GM12873 (cell line): ENCODE measurements around the gene EFNA5.

ENCODE experiments used
- TF ChIP-seq, protein P1 (sequence below): IDR thresholded peaks from 2 replicates; pipeline ENCODE4 v1.5.1; 2012; ENCODE audit warnings: low read depth, mild to moderate bottlenecking, moderate library complexity, low read length, control low read depth; ENCODE audit not compliant: insufficient read depth; ENCODE audit errors: missing control alignments

Gene EFNA5

DNA sequence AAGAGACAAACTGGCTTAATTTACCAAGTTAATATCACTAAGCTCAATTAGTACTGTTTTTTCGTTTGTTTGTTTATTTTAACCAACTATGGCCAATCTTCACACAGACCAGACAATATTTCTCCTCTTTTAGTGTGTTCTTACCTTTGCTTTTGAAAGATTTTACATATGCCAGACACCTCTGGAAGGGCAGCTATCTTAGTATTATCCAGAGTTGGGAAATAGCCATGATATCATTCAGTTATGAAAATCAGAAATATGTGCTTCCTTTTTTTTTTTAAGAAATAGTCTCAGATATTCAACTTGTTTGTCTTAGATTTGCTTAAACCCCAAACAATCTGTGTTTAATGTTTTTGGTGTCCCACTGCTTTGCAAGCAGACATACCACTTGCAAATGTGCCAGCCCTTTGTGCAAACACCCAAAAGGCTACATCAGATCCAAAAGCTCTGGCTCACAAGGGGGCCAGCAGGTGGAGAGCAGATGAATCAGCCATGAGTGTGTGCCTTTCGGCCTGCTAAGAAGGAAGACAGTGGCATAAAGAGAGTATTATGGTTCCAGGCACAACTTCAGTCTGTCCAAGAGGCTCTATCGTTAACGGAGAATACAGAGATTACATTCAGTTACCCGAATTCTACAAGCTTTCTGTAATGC lies 147.6 kb downstream of the EFNA5 start:
- TF ChIP-seq, protein P1, sequence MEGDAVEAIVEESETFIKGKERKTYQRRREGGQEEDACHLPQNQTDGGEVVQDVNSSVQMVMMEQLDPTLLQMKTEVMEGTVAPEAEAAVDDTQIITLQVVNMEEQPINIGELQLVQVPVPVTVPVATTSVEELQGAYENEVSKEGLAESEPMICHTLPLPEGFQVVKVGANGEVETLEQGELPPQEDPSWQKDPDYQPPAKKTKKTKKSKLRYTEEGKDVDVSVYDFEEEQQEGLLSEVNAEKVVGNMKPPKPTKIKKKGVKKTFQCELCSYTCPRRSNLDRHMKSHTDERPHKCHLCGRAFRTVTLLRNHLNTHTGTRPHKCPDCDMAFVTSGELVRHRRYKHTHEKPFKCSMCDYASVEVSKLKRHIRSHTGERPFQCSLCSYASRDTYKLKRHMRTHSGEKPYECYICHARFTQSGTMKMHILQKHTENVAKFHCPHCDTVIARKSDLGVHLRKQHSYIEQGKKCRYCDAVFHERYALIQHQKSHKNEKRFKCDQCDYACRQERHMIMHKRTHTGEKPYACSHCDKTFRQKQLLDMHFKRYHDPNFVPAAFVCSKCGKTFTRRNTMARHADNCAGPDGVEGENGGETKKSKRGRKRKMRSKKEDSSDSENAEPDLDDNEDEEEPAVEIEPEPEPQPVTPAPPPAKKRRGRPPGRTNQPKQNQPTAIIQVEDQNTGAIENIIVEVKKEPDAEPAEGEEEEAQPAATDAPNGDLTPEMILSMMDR: no peak

DNA sequence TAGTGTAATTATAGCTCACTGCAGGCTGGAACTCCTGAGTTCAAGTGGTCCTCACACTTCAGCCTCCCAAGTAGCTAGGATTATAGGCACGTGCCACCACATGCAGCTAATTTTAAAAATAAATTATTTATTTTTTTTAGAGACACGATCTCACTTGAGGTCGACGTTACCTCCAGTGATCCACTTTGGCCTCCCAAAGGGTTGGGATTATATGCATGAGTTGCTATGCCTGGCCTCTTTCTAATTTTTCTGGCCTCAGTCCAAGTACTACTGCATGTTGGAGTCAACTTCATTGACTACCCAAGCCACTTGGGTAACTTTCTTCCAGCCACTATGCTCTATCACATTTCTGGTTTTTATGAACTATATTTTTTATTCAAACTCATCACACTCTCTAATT lies 148.3 kb downstream of the EFNA5 start:
- TF ChIP-seq, protein P1: no peak

DNA sequence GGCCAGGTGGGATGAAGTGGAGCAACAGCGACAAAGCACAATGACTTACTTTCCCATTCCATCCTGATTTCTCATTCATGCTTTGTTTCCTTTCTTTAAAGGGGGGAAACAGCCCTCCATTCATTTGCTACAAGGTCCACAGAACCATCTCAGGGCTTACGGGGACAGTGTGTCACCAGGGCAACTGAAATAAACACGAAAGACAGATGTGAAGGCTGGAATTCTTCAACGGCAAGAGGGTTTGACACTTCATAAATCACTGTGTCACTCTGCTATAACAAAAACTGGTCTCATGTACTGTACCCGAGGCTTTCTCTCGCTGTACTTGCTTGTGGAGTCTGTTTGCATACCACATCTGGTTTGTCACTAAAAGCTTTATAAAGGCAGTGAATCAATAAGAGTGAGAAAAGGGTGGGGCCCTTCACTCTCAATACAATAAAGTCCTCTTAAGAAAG lies 150.8 kb downstream of the EFNA5 start:
- TF ChIP-seq, protein P1: no peak

DNA sequence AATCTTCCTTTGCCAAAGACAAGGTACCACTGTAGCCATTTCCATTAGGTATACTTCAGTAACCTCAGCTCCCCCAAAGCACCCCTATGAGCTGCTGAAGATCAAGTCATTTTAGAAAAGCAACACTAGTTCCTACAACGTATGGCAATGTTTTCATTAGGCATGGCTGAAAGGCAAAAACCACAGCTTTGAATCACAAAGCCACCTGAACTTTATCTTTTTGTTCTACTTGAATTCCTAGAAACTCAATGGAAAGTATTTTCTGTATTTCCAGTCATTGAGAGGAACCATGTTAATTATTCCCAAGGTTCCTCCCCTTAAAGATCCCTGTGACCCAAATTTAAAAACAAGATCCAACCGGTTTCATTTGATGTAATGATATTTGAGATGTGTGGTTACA lies 152.1 kb downstream of the EFNA5 start:
- TF ChIP-seq, protein P1: no peak

DNA sequence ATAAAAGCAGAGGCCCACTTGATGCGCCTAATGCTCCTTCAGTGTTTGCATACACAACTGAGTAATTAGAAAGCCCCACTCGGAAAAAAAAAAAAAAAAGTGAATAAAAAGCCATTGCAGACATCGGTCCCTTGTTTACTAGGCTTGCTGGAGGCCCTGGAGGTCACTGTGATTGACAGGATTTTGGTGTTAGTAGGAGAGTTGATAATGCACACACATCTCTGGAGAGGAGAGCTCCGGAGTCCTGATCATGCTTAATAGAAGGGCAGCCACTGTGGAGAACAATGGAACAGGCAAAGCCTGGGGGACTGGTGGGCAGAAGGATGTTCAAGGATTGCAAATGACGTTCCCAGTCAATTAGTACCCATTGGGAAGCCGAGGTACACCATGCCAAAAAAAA lies 152.5 kb downstream of the EFNA5 start:
- TF ChIP-seq, protein P1: no peak

DNA sequence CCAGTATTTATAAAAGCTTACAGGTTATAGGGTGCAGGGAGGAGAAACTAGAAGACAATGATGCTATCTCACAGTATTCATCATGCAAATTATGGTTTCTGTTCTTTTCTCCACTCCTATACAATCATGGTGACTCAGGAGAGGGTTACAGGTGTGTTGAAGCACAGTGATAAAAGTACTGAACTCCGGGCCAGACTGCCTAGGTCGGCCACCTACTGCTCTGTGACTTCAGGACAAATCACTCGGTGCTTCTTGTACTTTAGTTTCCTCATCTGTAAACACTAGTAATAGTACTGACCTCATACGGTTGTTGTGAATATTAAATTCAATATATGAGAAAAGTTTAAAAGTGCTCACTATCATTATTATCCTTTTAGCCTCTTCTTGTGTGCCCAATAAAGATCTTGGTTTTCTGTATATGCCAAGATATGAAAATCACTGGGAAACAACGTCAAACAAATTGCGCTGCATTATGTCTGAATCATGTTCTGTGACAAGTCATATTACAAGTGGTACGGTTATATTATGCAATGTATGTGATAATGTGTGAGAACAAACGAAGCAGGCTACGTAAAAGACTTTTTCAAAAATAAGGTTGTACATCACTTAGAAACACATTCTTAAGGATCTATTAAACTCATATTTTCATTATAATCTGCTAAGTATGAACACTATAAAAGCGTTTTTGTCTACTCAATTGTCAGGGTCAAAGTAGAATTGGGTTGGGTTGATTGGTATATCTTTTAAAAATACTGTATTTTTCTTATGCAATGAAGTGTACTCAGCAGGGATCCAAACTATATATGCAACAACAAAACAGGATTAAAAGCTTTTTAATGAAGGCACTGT lies 153.3 kb downstream of the EFNA5 start:
- TF ChIP-seq, protein P1: no peak

DNA sequence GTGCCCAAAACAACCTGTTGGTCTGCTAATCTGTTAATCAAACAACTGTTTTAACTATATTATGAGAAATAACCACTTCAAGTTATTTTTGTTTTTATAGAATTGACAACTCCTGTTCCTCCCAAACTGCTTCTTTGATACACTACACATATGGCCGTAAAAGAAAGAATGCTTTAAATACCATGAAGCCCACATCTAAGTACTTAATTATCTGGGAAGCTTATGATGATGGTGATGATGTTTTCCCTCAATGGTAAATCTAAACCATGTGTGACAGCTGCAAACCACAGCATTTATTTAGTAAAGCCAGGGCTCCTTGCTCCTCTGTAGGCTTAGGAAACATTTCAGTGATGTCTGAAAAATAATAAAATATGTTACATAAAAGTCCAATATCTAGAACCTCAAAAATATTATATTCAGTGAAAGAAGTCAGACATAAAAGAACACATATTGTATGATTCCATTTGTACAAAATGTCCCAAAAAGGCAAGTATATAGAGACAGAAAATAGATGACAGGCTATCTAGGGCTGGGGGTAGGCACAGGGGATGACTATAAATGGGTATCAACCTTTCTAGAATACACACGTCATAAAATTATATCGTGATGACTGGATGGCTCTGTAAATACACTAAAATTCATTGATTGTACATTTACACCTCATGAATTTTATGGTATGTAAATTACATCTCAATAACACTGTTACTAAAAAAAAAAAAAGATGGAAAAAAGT lies 154.1 kb downstream of the EFNA5 start:
- TF ChIP-seq, protein P1: no peak
